GM12864 (cell line): ENCODE results near the gene THAP5.

Source experiments
- DNase-seq: peaks from one replicate; pipeline ENCODE4 v3.0.0-alpha.2; 2011; ENCODE audit warnings: low read depth
- H3K4me3 ChIP-seq: 2 replicates; pipeline ENCODE4 v1.5.1; 2011; ENCODE audit warnings: mild to moderate bottlenecking, low read depth, low read length, control low read depth
- TF ChIP-seq, protein P1 (sequence below): IDR thresholded peaks from 2 replicates; pipeline ENCODE4 v1.5.1; 2011; ENCODE audit warnings: low read depth, mild to moderate bottlenecking, moderate library complexity, low read length, control low read depth, inconsistent platforms; ENCODE audit errors: missing control alignments

THAP5 gene

DNA sequence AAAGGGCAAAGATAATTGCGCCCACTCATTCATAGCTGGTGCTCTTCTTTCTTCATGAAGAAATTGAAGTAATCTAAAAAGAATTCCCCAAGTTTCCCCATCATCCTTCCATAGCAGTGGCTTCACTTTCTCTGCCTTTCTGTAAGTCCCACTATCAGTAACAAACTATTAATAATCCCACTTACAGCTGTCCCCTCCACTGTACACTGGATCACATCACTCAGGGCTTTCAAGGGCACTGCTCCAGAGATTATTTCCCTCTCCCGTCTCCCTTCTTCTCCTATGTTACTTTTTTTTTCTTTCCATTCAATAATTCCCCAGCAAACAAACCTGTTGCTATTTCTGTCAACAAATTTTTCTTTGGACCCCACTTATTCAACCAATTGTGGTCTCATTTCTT is 16.3 kb upstream of the THAP5 start:
- H3K4me3 ChIP-seq: no peak overlapping the region
- DNase-seq: no peak

DNA sequence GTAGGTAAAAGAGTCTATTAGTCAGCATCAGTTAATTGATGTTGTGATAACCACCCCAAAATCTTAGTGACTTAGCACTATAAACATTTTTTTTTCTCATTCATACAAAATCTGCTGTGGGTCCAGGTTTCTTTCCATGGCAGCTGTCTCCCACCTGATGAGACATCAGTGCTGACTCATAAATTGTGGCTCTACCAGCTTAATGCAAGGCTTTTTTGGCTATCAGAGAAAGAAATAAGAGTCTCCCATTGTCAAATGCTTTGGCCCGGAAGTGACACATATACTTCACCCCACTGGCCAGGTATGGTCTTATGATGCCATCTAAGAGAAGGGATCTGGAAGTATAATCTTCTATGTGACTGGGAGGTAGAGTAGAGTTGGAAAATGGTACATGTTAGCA is 14.7 kb upstream of the THAP5 start:
- TF ChIP-seq, protein P1, sequence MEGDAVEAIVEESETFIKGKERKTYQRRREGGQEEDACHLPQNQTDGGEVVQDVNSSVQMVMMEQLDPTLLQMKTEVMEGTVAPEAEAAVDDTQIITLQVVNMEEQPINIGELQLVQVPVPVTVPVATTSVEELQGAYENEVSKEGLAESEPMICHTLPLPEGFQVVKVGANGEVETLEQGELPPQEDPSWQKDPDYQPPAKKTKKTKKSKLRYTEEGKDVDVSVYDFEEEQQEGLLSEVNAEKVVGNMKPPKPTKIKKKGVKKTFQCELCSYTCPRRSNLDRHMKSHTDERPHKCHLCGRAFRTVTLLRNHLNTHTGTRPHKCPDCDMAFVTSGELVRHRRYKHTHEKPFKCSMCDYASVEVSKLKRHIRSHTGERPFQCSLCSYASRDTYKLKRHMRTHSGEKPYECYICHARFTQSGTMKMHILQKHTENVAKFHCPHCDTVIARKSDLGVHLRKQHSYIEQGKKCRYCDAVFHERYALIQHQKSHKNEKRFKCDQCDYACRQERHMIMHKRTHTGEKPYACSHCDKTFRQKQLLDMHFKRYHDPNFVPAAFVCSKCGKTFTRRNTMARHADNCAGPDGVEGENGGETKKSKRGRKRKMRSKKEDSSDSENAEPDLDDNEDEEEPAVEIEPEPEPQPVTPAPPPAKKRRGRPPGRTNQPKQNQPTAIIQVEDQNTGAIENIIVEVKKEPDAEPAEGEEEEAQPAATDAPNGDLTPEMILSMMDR: no peak
- DNase-seq: no peak
- no peak overlapping the region for H3K4me3 ChIP-seq

More for the DNA sequence above, 16.3 kb upstream of the THAP5 start:
- TF ChIP-seq, protein P1: no peak

DNA sequence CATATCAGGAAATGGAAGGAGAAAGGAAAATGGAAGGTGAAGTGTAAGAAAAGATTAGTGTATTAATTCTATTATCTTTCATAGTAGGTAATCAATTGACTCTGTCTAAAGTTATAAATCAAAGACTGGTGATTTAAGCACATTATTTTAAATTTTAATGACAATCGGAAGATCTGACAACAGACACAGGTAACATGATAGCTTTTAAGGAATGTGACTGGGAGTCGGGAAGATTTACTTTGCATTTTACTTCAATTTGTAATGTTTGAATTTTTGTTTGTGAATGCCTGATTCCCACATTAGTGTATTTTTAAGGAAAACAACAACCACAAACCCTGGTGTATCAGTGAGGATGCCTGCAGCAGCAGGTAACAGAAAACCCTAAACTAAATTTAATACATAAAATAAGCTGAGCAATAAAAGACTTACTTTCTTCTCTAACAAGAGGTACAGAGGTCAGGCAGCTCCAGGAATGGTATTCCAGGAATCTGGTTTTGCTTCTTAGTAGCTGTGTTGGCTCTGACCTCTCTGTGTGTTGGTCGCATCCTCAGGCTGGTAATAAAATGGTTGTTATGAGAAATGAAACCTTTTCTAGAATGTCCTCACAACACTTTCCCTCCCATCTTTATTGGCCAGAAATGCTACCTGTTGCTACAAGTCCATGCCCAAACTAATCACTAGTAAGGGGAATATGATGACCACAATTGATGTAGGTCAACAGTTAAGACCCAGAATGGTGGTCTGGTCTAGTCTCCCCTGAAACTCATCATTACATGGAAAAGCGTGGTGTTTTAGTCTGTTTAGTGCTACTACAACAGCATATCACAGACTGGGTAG is 12.4 kb upstream of the THAP5 start:
- TF ChIP-seq, protein P1: no peak
- no peak for DNase-seq
- no peak overlapping the region for H3K4me3 ChIP-seq

DNA sequence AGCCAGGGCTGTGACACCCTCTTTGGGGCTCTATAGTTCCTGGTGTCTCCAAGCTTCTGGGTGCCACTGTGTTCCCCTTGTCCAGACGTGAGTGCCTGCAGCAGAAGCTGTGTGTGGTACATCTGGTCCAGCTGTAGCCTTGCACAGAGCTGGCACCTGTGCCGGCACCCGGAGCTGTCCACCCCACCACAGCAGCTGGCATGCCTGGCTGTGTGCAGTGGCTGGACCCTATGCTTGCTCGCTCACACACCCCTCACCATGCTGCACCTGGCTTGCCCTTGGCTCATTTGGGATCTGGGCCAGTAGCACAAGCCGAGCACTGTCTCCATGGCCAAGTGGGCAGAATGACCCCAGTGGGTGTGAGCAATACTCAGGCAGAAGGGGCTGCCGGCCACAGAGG is 10.8 kb upstream of the THAP5 start:
- no peak for DNase-seq
- TF ChIP-seq, protein P1: no peak
- no peak overlapping the region for H3K4me3 ChIP-seq

DNA sequence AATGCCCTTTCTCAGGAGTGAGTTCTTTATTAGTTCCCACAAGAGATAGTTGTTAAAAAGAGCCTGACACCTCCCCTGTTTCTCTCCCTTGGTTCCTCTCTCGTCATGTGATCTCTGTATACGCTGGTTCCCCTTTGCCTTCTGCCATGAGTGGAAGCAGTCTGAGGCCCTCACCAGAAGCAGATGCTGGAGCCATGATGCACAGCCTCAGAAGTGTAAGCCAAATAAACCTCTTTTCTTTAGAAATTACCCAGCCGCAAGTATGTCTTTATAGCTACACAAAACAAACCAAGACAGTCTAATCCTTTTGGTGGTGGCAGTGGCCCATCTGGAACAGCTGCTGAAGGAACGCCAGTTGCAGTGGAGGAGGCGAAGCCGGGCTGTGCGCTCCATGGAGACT is 9.4 kb upstream of the THAP5 start:
- no peak for DNase-seq
- TF ChIP-seq, protein P1: no peak
- H3K4me3 ChIP-seq: no peak overlapping the region

DNA sequence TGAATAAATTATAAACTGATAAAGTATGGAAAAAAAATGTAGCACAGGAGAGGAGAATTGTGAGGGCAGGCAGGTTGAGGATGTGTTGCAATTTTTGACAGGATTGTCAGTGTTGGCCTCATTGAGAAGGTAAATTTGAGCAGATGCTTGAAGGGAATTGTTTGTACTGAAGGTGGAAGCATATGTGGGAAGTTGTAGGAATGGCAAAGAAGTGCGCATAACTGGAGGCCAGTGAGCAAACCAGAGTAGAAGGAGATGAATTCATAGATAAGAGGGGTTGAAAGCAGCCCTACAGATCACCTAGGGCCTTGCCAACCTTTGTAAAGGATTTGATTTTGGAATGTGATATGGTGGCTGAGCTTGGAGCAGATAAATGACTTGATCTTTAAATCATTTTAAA is 6.6 kb upstream of the THAP5 start:
- TF ChIP-seq, protein P1: no peak
- H3K4me3 ChIP-seq: no peak overlapping the region
- DNase-seq: no peak

DNA sequence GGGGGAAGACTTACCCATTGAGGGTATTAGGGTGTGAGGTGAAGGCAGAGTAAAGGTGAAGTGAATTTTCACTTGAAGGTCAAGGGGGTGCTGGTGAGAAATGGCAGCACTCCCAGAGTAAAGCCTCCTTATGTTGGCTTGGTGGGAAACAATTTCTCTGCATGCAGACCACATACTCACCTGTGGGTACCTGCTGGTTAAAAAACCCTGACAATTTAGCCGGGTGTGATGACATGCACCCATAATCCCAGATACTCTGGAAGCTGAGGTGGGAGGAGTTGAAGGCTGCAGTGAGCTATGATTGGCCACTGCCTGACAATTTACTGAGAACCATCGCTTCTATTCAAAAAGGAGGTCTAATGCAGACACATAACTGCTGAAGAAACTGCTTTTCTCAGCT is 5.7 kb upstream of the THAP5 start:
- DNase-seq: no peak
- H3K4me3 ChIP-seq: no peak overlapping the region
- TF ChIP-seq, protein P1: no peak
